CD4-positive, alpha-beta T cell treated with Interleukin-6 for 4 hours (primary cell): ENCODE data around the gene GPR158.
A peak's percentile ranks its signal among the peaks of the same experiment; 100 is the strongest.

Source experiments
- DNase-seq: peaks from one replicate; pipeline ENCODE4 v3.0.0-alpha.2; 2020; ENCODE audit warnings: mixed read lengths

Gene GPR158

GRCh38 chr10:25209618-25210017 is 34.8 kb downstream of the GPR158 start:
- no peak for DNase-seq

GRCh38 chr10:25210265-25210664 is 35.5 kb downstream of the GPR158 start:
- no peak for DNase-seq

GRCh38 chr10:25220156-25220555 is 45.4 kb downstream of the GPR158 start:
- DNase-seq, result no peak

- no peak for DNase-seq
Measured at GRCh38 chr10:25222085-25222660, 47.4 kb downstream of the GPR158 start.

GRCh38 chr10:25226775-25227682 is 52.2 kb downstream of the GPR158 start:
- DNase-seq, result peak; percentile 3

GRCh38 chr10:25231751-25232150 is 57.0 kb downstream of the GPR158 start:
- DNase-seq, result no peak

GRCh38 chr10:25232204-25232603 is 57.4 kb downstream of the GPR158 start:
- DNase-seq, result no peak

GRCh38 chr10:25245165-25245564 is 70.4 kb downstream of the GPR158 start:
- DNase-seq, result no peak

GRCh38 chr10:25257646-25258045 is 82.8 kb downstream of the GPR158 start:
- DNase-seq, result no peak

GRCh38 chr10:25261110-25261509 is 86.3 kb downstream of the GPR158 start:
- no peak for DNase-seq

GRCh38 chr10:25261558-25261957 is 86.8 kb downstream of the GPR158 start:
- no peak for DNase-seq

GRCh38 chr10:25263931-25264330 is 89.1 kb downstream of the GPR158 start:
- no peak for DNase-seq

GRCh38 chr10:25278180-25278579 is 103.4 kb downstream of the GPR158 start:
- no peak for DNase-seq

- DNase-seq, result no peak
Measured at GRCh38 chr10:25280076-25280475, 105.3 kb downstream of the GPR158 start.

- no peak for DNase-seq
Measured at GRCh38 chr10:25280573-25280972, 105.8 kb downstream of the GPR158 start.

GRCh38 chr10:25285809-25286208 is 111.0 kb downstream of the GPR158 start:
- no peak for DNase-seq

GRCh38 chr10:25288181-25288580 is 113.4 kb downstream of the GPR158 start:
- DNase-seq, result no peak

- DNase-seq, result no peak
Measured at GRCh38 chr10:25294032-25294926, 119.5 kb downstream of the GPR158 start.

- no peak for DNase-seq
Measured at GRCh38 chr10:25296324-25296723, 121.5 kb downstream of the GPR158 start.

- DNase-seq, result no peak
Measured at GRCh38 chr10:25297466-25297865, 122.7 kb downstream of the GPR158 start.

- DNase-seq, result no peak
Measured at GRCh38 chr10:25300073-25300472, 125.3 kb downstream of the GPR158 start.

GRCh38 chr10:25304606-25305005 is 129.8 kb downstream of the GPR158 start:
- no peak for DNase-seq

GRCh38 chr10:25306386-25306785 is 131.6 kb downstream of the GPR158 start:
- no peak for DNase-seq
